ENCODE results near the gene CXCL5.

DNA sequence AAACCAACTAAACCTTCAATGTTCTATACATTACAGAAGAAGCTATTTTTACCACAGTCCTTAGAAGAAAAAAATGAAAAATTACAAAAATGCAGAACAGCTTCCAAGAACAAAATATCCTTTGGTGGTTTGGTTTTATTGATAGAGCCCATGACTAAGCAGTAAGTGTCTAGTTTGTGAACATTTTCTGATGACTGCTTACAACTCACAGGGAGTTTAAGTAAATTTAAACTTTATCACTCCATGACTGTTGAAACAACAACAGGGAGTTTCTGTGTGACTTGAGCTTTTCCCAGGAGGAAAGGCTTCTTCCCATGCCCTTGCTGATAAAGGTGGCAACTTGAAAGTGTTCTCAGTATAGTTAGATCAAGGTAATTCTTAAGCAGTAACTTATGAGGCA, 19.6 kb downstream of the CXCL5 start:
- TF ChIP-seq POLR2AphosphoS5 (IDR thresholded peaks at IDR 0.05) (no peak), POLR2A (IDR thresholded peaks at IDR 0.05) (no peak)
- TF ChIP-seq, protein P1, sequence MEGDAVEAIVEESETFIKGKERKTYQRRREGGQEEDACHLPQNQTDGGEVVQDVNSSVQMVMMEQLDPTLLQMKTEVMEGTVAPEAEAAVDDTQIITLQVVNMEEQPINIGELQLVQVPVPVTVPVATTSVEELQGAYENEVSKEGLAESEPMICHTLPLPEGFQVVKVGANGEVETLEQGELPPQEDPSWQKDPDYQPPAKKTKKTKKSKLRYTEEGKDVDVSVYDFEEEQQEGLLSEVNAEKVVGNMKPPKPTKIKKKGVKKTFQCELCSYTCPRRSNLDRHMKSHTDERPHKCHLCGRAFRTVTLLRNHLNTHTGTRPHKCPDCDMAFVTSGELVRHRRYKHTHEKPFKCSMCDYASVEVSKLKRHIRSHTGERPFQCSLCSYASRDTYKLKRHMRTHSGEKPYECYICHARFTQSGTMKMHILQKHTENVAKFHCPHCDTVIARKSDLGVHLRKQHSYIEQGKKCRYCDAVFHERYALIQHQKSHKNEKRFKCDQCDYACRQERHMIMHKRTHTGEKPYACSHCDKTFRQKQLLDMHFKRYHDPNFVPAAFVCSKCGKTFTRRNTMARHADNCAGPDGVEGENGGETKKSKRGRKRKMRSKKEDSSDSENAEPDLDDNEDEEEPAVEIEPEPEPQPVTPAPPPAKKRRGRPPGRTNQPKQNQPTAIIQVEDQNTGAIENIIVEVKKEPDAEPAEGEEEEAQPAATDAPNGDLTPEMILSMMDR (IDR thresholded peaks at IDR 0.05), result no peak
